Vagina (tissue), 2 donors: ENCODE results near the gene ETV4.

ENCODE experiments used
- POLR2AphosphoS5 ChIP-seq, 2 donors: sonication (generic); formaldehyde crosslinking; IDR thresholded peaks; one replicate each; pipeline ENCODE4 v1.9.0; 2017; ENCODE audit warnings: antibody characterized with exemption in 2 of 2, mild to moderate bottlenecking in 2 of 2, low read depth in 1 of 2; ENCODE audit not compliant: insufficient read depth in 1 of 2
- TF ChIP-seq, protein P1 (sequence below), 3 experiments: fragments of 450-650 bp in 2 of 3; fragments of 200-600 bp in 1 of 3; sonication (generic) in 1 of 3; IDR thresholded peaks; one replicate each; pipeline ENCODE4 v1.5.1; 2017 to 2019; ENCODE audit warnings: antibody characterized with exemption in 3 of 3, mild to moderate bottlenecking in 2 of 3, moderate library complexity in 2 of 3

- TF ChIP-seq POLR2AphosphoS5 (IDR thresholded peaks at IDR 0.05; ENCODE audit: insufficient read depth in 1 of 2, low read depth in 1 of 2): no peak
- TF ChIP-seq, protein P1, sequence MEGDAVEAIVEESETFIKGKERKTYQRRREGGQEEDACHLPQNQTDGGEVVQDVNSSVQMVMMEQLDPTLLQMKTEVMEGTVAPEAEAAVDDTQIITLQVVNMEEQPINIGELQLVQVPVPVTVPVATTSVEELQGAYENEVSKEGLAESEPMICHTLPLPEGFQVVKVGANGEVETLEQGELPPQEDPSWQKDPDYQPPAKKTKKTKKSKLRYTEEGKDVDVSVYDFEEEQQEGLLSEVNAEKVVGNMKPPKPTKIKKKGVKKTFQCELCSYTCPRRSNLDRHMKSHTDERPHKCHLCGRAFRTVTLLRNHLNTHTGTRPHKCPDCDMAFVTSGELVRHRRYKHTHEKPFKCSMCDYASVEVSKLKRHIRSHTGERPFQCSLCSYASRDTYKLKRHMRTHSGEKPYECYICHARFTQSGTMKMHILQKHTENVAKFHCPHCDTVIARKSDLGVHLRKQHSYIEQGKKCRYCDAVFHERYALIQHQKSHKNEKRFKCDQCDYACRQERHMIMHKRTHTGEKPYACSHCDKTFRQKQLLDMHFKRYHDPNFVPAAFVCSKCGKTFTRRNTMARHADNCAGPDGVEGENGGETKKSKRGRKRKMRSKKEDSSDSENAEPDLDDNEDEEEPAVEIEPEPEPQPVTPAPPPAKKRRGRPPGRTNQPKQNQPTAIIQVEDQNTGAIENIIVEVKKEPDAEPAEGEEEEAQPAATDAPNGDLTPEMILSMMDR (IDR thresholded peaks at IDR 0.05): no peak
Measured at GRCh38 chr17:43528319-43528987, 17.7 kb downstream of the ETV4 start.
